H9 (cell line): ENCODE data around the gene LARP4B. TPM values are rescaled to one million over a fixed set of nuclear protein-coding genes. Genes with fewer than 3 reads are reported as not detected.
A peak's percentile ranks its signal among the peaks of the same experiment; 100 is the strongest.

Experiments
- DNase-seq: peaks from one replicate; pipeline ENCODE4 v3.0.0-alpha.2; 2017
- H2AFZ ChIP-seq: one replicate; pipeline ENCODE4 v1.6.1; 2013; ENCODE audit warnings: mild to moderate bottlenecking, low read length, control low read depth, moderate library complexity
- H2AK5ac ChIP-seq: 2 replicates; pipeline ENCODE4 v1.6.1; 2013; ENCODE audit warnings: low read length, control low read depth, mixed read lengths; ENCODE audit not compliant: insufficient read length
- H2BK120ac ChIP-seq: one replicate; pipeline ENCODE4 v1.6.1; 2013; ENCODE audit warnings: low read depth, mild to moderate bottlenecking, low read length, control low read depth, inconsistent platforms; ENCODE audit not compliant: poor library complexity, severe bottlenecking
- H2BK12ac ChIP-seq: 2 replicates; pipeline ENCODE4 v1.6.1; 2013; ENCODE audit warnings: low read length, control low read depth, mixed read lengths, low read depth; ENCODE audit not compliant: insufficient read length
- H2BK15ac ChIP-seq: 2 replicates; pipeline ENCODE4 v1.6.1; 2013; ENCODE audit warnings: low read depth, low read length, control low read depth
- H2BK20ac ChIP-seq: one replicate; pipeline ENCODE4 v1.6.1; 2013; ENCODE audit warnings: low read depth, mild to moderate bottlenecking, low read length, control low read depth, inconsistent platforms; ENCODE audit not compliant: poor library complexity, severe bottlenecking
- H2BK5ac ChIP-seq: 2 replicates; pipeline ENCODE4 v1.6.1; 2013; ENCODE audit warnings: low read length, control low read depth, mixed read lengths; ENCODE audit not compliant: insufficient read length
- H3K14ac ChIP-seq: 2 replicates; pipeline ENCODE4 v1.6.1; 2013; ENCODE audit warnings: low read length, control low read depth; ENCODE audit not compliant: insufficient read depth
- H3K18ac ChIP-seq: 2 replicates; pipeline ENCODE4 v1.6.1; 2013; ENCODE audit warnings: low read depth, mild to moderate bottlenecking, mixed read lengths, low read length, control low read depth; ENCODE audit not compliant: insufficient read length
- H3K23ac ChIP-seq: 2 replicates; pipeline ENCODE4 v1.6.1; 2013; ENCODE audit warnings: low read length, control low read depth, mixed read lengths, low read depth; ENCODE audit not compliant: insufficient read length
- H3K23me2 ChIP-seq: 2 replicates; pipeline ENCODE4 v1.6.1; 2013; ENCODE audit warnings: low read depth, mild to moderate bottlenecking, mixed read lengths, low read length, control low read depth; ENCODE audit not compliant: insufficient read length, poor library complexity, severe bottlenecking
- H3K27ac ChIP-seq: 2 replicates; pipeline ENCODE4 v1.5.1; 2013; ENCODE audit warnings: low read length, control low read depth, mixed read lengths, low read depth; ENCODE audit not compliant: insufficient read length
- H3K27me3 ChIP-seq: 2 replicates; pipeline ENCODE4 v1.6.1; 2013; ENCODE audit warnings: low read length, control low read depth, inconsistent platforms; ENCODE audit not compliant: insufficient read depth
- H3K4ac ChIP-seq: 2 replicates; pipeline ENCODE4 v1.6.1; 2013; ENCODE audit warnings: low read depth, mild to moderate bottlenecking, control low read depth, inconsistent platforms, low read length, moderate library complexity
- H3K4me1 ChIP-seq: 2 replicates; pipeline ENCODE4 v1.6.1; 2013; ENCODE audit warnings: low read length, control low read depth, inconsistent platforms; ENCODE audit not compliant: insufficient read depth
- H3K4me2 ChIP-seq: 2 replicates; pipeline ENCODE4 v1.6.1; 2013; ENCODE audit warnings: low read length, control low read depth, mixed read lengths; ENCODE audit not compliant: insufficient read length, insufficient read depth
- H3K56ac ChIP-seq: 2 replicates; pipeline ENCODE4 v1.6.1; 2013; ENCODE audit warnings: low read depth, mild to moderate bottlenecking, mixed read lengths, low read length, control low read depth; ENCODE audit not compliant: insufficient read length
- H3K79me1 ChIP-seq: 2 replicates; pipeline ENCODE4 v1.6.1; 2013; ENCODE audit warnings: low read depth, mild to moderate bottlenecking, moderate library complexity, low read length, control low read depth, inconsistent platforms; ENCODE audit not compliant: insufficient read depth, poor library complexity, severe bottlenecking
- H3K79me2 ChIP-seq: 2 replicates; pipeline ENCODE4 v1.6.1; 2013; ENCODE audit warnings: low read length, control low read depth, inconsistent platforms; ENCODE audit not compliant: insufficient read depth
- H3K9ac ChIP-seq: 2 replicates; pipeline ENCODE4 v1.6.1; 2013; ENCODE audit warnings: low read length, control low read depth, mixed read lengths; ENCODE audit not compliant: insufficient read length; ENCODE audit errors: extremely low read depth
- H3K9me3 ChIP-seq: one replicate; pipeline ENCODE4 v1.6.1; 2013; ENCODE audit warnings: low read depth, low read length, inconsistent platforms; ENCODE audit not compliant: control insufficient read depth
- H3T11ph ChIP-seq: one replicate; pipeline ENCODE4 v1.6.1; 2013; ENCODE audit warnings: mild to moderate bottlenecking, low read length, control low read depth, inconsistent platforms
- H4K20me1 ChIP-seq: one replicate; pipeline ENCODE4 v1.6.1; 2013; ENCODE audit not compliant: control insufficient read depth, insufficient read length, insufficient read depth
- H4K5ac ChIP-seq: 2 replicates; pipeline ENCODE4 v1.6.1; 2013; ENCODE audit warnings: low read depth, mild to moderate bottlenecking, mixed read lengths, low read length, control low read depth; ENCODE audit not compliant: insufficient read length
- H4K8ac ChIP-seq: replicated peaks from 2 replicates; pipeline ENCODE4 v1.6.1; 2013; ENCODE audit warnings: low read length, control low read depth, mixed read lengths, low read depth; ENCODE audit not compliant: insufficient read length
- H4K91ac ChIP-seq: 2 replicates; pipeline ENCODE4 v1.6.1; 2013; ENCODE audit warnings: low read depth, mild to moderate bottlenecking, moderate library complexity, mixed read lengths, low read length, control low read depth; ENCODE audit not compliant: insufficient read length
- H3K27ac Mint-ChIP-seq, 3 experiments: 2 replicates in 2 of 3; 3 replicates in 1 of 3; pipeline ENCODE4 v1.8.0; 2020 to 2021; ENCODE audit warnings: mixed read lengths in 3 of 3, mild to moderate bottlenecking in 1 of 3, moderate library complexity in 1 of 3
- H3K27me3 Mint-ChIP-seq: 2 replicates; pipeline ENCODE4 v1.8.0; 2021; ENCODE audit warnings: low read depth, mild to moderate bottlenecking, moderate library complexity, mixed read lengths
- H3K36me3 Mint-ChIP-seq, 3 experiments: 2 replicates in 2 of 3; 3 replicates in 1 of 3; pipeline ENCODE4 v1.8.0; 2020 to 2021; ENCODE audit warnings: low read depth in 3 of 3, mixed read lengths in 3 of 3; ENCODE audit not compliant: insufficient read depth in 1 of 3
- H3K4me1 Mint-ChIP-seq, 2 experiments: 2 replicates each; pipeline ENCODE4 v1.8.0; 2020; ENCODE audit warnings: mixed read lengths in 2 of 2
- H3K4me3 Mint-ChIP-seq, 2 experiments: 2 replicates in 1 of 2; 3 replicates in 1 of 2; pipeline ENCODE4 v1.8.0; 2020 to 2021; ENCODE audit warnings: mild to moderate bottlenecking in 2 of 2, mixed read lengths in 2 of 2, moderate library complexity in 1 of 2
- H3K9me3 Mint-ChIP-seq, 2 experiments: 2 replicates in 1 of 2; 3 replicates in 1 of 2; pipeline ENCODE4 v1.8.0; 2020; ENCODE audit warnings: mild to moderate bottlenecking in 2 of 2, mixed read lengths in 2 of 2, moderate library complexity in 1 of 2
- WGBS: extraction: QIAGEN DNeasy Blood & Tissue Kit; methylation state at CpG from one replicate; pipeline ENCODE4 v1.1.7; 2013; ENCODE audit warnings: missing lambda C conversion rate, low lambda C conversion rate, mixed read lengths; ENCODE audit not compliant: insufficient read length; ENCODE audit errors: extremely low coverage; 5-methylcytosine and 5-hydroxymethylcytosine counted together
- total RNA-seq: library from RNA; stranded (reverse); gene quantifications from 2 replicates; pipeline ENCODE4 v1.2.1, GENCODE V29; 2021
- TF ChIP-seq, protein P1 (sequence below): fragments of 200-600 bp; sonication (generic); conservative IDR thresholded peaks from 3 replicates; pipeline ENCODE4 v1.8.0; 2021; ENCODE audit warnings: antibody characterized with exemption, mild to moderate bottlenecking

The LARP4B gene
- total RNA-seq, 1 experiment from 2014 or later = 88.9 TPM

DNA sequence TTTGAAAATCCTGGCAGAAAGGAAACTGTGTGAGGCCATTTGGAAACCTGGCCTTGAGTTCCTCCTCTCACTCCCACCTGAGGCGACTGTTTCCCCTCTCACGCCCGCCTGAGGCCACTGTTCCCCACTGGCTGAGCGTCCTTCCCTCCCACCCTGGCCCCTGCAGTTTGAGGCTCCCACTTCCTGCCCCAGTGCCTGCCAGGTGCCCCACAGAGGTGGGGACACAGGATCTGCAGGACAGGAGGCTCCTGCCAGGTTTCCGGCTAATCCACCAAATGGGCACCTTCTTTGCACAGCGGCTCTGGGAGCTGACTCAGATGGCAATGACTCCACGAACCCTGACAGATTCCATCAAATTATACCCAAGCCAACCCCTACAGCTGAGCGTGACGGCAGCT, 24.3 kb upstream of the LARP4B start:
- no peak overlapping the region for H2AFZ ChIP-seq
- no peak overlapping the region for H3K4me3 Mint-ChIP-seq
- peak overlapping the region; percentile 10 to 93 (median 32); a peak in 1 of 7 replicates for H3K27ac Mint-ChIP-seq
- H4K91ac ChIP-seq = no peak overlapping the region
- no peak overlapping the region for H3K27ac ChIP-seq
- no peak for DNase-seq
- H4K5ac ChIP-seq = no peak overlapping the region
- no peak overlapping the region for H3K4ac ChIP-seq
- H2AK5ac ChIP-seq = no peak overlapping the region
- H3K4me1 Mint-ChIP-seq = peaks cover 0 to 5% of the 10 kb centered on the region in 2 experiments; a peak in 1 of 4 replicates
- no peak overlapping the region for H3K9ac ChIP-seq
- TF ChIP-seq, protein P1, sequence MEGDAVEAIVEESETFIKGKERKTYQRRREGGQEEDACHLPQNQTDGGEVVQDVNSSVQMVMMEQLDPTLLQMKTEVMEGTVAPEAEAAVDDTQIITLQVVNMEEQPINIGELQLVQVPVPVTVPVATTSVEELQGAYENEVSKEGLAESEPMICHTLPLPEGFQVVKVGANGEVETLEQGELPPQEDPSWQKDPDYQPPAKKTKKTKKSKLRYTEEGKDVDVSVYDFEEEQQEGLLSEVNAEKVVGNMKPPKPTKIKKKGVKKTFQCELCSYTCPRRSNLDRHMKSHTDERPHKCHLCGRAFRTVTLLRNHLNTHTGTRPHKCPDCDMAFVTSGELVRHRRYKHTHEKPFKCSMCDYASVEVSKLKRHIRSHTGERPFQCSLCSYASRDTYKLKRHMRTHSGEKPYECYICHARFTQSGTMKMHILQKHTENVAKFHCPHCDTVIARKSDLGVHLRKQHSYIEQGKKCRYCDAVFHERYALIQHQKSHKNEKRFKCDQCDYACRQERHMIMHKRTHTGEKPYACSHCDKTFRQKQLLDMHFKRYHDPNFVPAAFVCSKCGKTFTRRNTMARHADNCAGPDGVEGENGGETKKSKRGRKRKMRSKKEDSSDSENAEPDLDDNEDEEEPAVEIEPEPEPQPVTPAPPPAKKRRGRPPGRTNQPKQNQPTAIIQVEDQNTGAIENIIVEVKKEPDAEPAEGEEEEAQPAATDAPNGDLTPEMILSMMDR = 0 out of 3 replicates have a peak, but pooled peaks have one; percentile 20
- H3K4me1 ChIP-seq = no peaks in the 10 kb centered on the region
- no peak overlapping the region for H2BK20ac ChIP-seq
- no peaks in the 10 kb centered on the region for H3K79me1 ChIP-seq
- H3K14ac ChIP-seq = no peak overlapping the region
- no peaks in the 10 kb centered on the region for H3K79me2 ChIP-seq
- no peaks in the 10 kb centered on the region for H3K27me3 ChIP-seq
- no peaks in the 10 kb centered on the region for H3K9me3 ChIP-seq
- H4K20me1 ChIP-seq = no peaks in the 10 kb centered on the region
- H3T11ph ChIP-seq = no peak overlapping the region
- no peak overlapping the region for H4K8ac ChIP-seq
- whole genome bisulfite sequencing = no CpG with 5 or more reads among the region's 9 CpGs
- no peak overlapping the region for H3K23ac ChIP-seq
- H2BK15ac ChIP-seq = no peak overlapping the region
- no peaks in the 10 kb centered on the region for H3K23me2 ChIP-seq
- peaks cover 24% of the 10 kb centered on the region for H3K27me3 Mint-ChIP-seq
- no peak overlapping the region for H2BK120ac ChIP-seq
- no peak overlapping the region for H3K4me2 ChIP-seq
- H2BK5ac ChIP-seq = no peak overlapping the region
- H3K56ac ChIP-seq = no peak overlapping the region
- H3K9me3 Mint-ChIP-seq = no peaks in the 10 kb centered on the region; a peak in 1 of 5 replicates
- no peak overlapping the region for H3K18ac ChIP-seq
- no peaks in the 10 kb centered on the region for H3K36me3 Mint-ChIP-seq
- no peak overlapping the region for H2BK12ac ChIP-seq
